Parathyroid adenoma (tissue), 2 donors: ENCODE measurements around the gene SUPT3H.

Source experiments
- H2AFZ ChIP-seq: fragments of 300-600 bp; sonication (generic); one replicate; pipeline ENCODE4 v1.7.0; 2017; ENCODE audit warnings: antibody characterized with exemption, mild to moderate bottlenecking
- H3K27ac ChIP-seq: fragments of 300-600 bp; sonication (generic); one replicate; pipeline ENCODE4 v1.7.0; 2017
- H3K27me3 ChIP-seq: fragments of 300-600 bp; sonication (generic); one replicate; pipeline ENCODE4 v1.7.0; 2017; ENCODE audit warnings: low read length; ENCODE audit not compliant: control insufficient read depth, insufficient read depth
- H3K36me3 ChIP-seq: fragments of 300-600 bp; sonication (generic); one replicate; pipeline ENCODE4 v1.7.0; 2017; ENCODE audit warnings: low read length; ENCODE audit not compliant: control insufficient read depth, insufficient read depth
- H3K4me1 ChIP-seq: fragments of 300-600 bp; sonication (generic); one replicate; pipeline ENCODE4 v1.7.0; 2017; ENCODE audit warnings: control low read depth
- H3K4me2 ChIP-seq: fragments of 300-600 bp; sonication (generic); one replicate; pipeline ENCODE4 v1.7.0; 2017; ENCODE audit warnings: low read length
- H3K4me3 ChIP-seq: fragments of 300-600 bp; sonication (generic); one replicate; pipeline ENCODE4 v1.7.0; 2017; ENCODE audit warnings: low read depth, low read length
- H3K79me2 ChIP-seq: fragments of 300-600 bp; sonication (generic); one replicate; pipeline ENCODE4 v1.7.0; 2017; ENCODE audit warnings: control low read depth
- H3K9ac ChIP-seq: fragments of 300-600 bp; sonication (generic); one replicate; pipeline ENCODE4 v1.7.0; 2017; ENCODE audit warnings: mild to moderate bottlenecking
- H3K9me3 ChIP-seq: fragments of 300-600 bp; sonication (generic); one replicate; pipeline ENCODE4 v1.7.0; 2017; ENCODE audit warnings: low read length; ENCODE audit not compliant: control insufficient read depth
- TF ChIP-seq, protein P1 (sequence below): fragments of 300-600 bp; sonication (generic); IDR thresholded peaks from one replicate; pipeline ENCODE4 v1.7.0; 2017; ENCODE audit warnings: antibody characterized with exemption, mild to moderate bottlenecking
- donor health status: primary hyperparathyroidism.

SUPT3H gene

DNA sequence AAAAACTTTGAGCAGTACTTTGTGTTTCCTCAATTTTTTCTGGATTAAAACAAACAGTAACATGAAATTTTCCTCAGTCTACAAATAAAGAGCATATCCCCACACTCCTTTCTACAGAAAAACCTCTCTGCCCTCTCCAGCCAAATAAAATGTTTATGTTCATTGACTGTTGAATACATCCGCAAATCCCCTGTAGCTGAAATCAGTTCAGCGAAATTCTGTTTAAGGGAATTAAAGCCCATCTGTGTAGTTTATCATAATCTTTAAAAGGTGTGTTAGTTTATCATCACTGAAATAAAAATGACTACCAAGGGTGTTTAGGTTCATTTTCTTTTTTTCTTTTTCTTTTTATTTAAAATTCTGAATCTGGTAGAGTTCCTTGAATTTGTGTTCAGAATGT is 207.4 kb downstream of the SUPT3H start:
- no peaks in the 10 kb centered on the region for H3K36me3 ChIP-seq
- H3K4me2 ChIP-seq, result no peak overlapping the region
- no peaks in the 10 kb centered on the region for H3K27me3 ChIP-seq
- H3K9ac ChIP-seq, result no peak overlapping the region
- no peak overlapping the region for H3K4me3 ChIP-seq
- no peaks in the 10 kb centered on the region for H3K9me3 ChIP-seq
- no peak overlapping the region for H2AFZ ChIP-seq
- no peak overlapping the region for H3K27ac ChIP-seq
- H3K79me2 ChIP-seq, result peaks cover 3% of the 10 kb centered on the region
- TF ChIP-seq, protein P1, sequence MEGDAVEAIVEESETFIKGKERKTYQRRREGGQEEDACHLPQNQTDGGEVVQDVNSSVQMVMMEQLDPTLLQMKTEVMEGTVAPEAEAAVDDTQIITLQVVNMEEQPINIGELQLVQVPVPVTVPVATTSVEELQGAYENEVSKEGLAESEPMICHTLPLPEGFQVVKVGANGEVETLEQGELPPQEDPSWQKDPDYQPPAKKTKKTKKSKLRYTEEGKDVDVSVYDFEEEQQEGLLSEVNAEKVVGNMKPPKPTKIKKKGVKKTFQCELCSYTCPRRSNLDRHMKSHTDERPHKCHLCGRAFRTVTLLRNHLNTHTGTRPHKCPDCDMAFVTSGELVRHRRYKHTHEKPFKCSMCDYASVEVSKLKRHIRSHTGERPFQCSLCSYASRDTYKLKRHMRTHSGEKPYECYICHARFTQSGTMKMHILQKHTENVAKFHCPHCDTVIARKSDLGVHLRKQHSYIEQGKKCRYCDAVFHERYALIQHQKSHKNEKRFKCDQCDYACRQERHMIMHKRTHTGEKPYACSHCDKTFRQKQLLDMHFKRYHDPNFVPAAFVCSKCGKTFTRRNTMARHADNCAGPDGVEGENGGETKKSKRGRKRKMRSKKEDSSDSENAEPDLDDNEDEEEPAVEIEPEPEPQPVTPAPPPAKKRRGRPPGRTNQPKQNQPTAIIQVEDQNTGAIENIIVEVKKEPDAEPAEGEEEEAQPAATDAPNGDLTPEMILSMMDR, result no peak
- peaks cover 6% of the 10 kb centered on the region for H3K4me1 ChIP-seq

DNA sequence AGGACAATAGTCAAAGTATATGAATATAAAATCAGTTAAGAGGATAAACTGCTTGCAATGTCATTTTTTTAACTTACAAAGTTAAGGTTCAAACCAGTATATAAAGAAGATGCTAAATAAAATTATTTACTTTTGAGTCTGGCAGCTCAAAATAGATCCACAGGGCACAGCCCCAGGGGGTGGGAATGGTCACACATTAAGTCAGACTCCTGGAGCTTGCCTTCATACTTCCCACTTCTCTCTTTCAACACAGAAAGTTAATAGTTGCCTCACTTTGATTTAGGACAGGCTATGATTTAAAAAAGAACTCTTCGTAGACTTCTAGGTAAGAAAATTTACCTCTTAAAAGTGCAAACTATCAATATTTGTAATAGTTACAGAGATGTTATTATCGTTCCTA is 207.9 kb downstream of the SUPT3H start:
- Histone ChIP-seq H3K79me2 (peaks cover 3% of the 10 kb centered on the region), H3K27ac (no peak overlapping the region), H3K9me3 (no peaks in the 10 kb centered on the region), H3K4me1 (peaks cover 6% of the 10 kb centered on the region), H3K9ac (no peak overlapping the region), H3K27me3 (no peaks in the 10 kb centered on the region), H3K4me2 (no peak overlapping the region), H3K4me3 (no peak overlapping the region), H3K36me3 (no peaks in the 10 kb centered on the region), H2AFZ (no peak overlapping the region)
- TF ChIP-seq, protein P1, result no peak

DNA sequence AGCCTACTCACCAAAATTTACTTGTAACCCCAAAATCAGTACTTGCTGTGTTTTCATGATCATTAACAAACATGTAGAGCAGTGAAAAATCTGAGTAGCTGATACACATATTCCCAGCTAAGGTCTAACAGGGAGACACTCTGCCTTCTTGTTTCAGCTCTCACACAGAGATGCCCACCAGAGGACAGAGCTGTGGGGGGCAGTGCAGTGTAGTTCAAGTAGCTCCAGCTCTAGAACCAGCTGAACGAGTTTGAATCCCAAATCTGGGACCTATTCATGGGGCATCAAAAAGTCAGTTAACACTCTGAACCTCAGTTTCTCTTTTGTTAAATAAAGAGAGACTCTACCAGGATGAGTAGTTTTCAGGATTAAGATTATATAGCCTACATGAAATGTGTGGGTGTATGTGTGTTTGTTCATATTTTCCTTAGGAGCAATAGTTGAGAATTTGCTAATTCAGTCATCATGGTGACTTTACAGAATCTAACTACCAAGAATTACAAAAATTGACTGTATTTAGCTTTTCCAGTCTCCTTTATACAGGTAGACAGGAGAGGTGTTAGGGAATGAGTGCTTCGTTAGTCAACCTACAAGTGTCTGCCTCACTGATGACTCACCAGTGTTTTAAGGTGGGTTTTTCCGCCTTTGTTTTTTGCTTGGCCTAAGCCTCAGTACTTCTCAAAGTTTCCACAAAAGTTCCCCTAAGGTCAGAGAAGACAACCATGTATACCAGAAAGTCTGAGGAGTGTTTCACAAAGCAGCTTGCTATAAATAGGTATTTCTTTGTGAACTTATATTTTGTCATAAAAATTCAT is 213.6 kb downstream of the SUPT3H start:
- Histone ChIP-seq H3K9me3 (no peaks in the 10 kb centered on the region), H3K36me3 (no peaks in the 10 kb centered on the region), H3K27me3 (no peaks in the 10 kb centered on the region), H3K27ac (no peak overlapping the region), H3K4me3 (no peak overlapping the region), H3K4me2 (no peak overlapping the region), H2AFZ (no peak overlapping the region), H3K9ac (no peak overlapping the region), H3K79me2 (peaks cover 3% of the 10 kb centered on the region), H3K4me1 (no peaks in the 10 kb centered on the region)
- TF ChIP-seq, protein P1, result no peak

- TF ChIP-seq, protein P1, result no peak
- H3K4me3 ChIP-seq, result no peak overlapping the region
- no peaks in the 10 kb centered on the region for H3K79me2 ChIP-seq
Observed at GRCh38 chr6:45160305-45160704, 217.4 kb downstream of the SUPT3H start.

DNA sequence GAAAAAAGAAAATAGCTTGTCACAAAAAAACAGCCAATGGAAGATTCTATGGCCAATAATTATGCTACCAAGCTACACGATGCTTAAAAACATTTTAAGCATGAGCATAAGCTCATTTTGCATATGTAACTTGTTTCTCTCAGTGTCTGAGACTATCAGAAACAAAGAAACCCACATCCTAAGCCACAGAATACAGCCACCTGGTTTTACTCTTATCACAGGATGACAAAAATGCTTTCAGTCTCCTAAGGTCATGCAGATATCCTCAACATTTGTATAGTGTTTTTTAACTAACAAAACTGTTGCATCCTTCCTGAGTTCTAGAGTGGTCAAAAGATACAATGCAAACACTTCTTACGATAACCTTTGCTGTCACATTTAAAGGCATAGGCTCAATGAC is 221.7 kb downstream of the SUPT3H start:
- Histone ChIP-seq H3K4me1 (no peaks in the 10 kb centered on the region), H3K4me3 (no peak overlapping the region), H3K9me3 (no peaks in the 10 kb centered on the region), H3K27ac (no peak overlapping the region), H3K27me3 (no peaks in the 10 kb centered on the region), H3K4me2 (no peak overlapping the region), H3K9ac (no peak overlapping the region), H3K36me3 (no peaks in the 10 kb centered on the region), H3K79me2 (no peaks in the 10 kb centered on the region), H2AFZ (no peak overlapping the region)
- TF ChIP-seq, protein P1, result no peak

More at GRCh38 chr6:45160305-45160704, 217.4 kb downstream of the SUPT3H start:
- no peaks in the 10 kb centered on the region for H3K4me1 ChIP-seq
- no peaks in the 10 kb centered on the region for H3K27me3 ChIP-seq
- H3K36me3 ChIP-seq, result no peaks in the 10 kb centered on the region
- H3K9me3 ChIP-seq, result no peaks in the 10 kb centered on the region
- H3K9ac ChIP-seq, result no peak overlapping the region
- no peak overlapping the region for H2AFZ ChIP-seq
- H3K27ac ChIP-seq, result no peak overlapping the region
- H3K4me2 ChIP-seq, result no peak overlapping the region
